ENCODE measurements around the gene PLA2G4E. TPM values are rescaled to one million over a fixed set of nuclear protein-coding genes. Genes with fewer than 3 reads are reported as not detected.

Gene PLA2G4E
- total RNA-seq, 1 experiment from 2014 or later, result not detected

- CTCF ChIA-PET, result no interaction called here
Measured at GRCh38 chr15:41974041-41974440, 46.8 kb downstream of the PLA2G4E start.

GRCh38 chr15:41972253-41973242 is 48.3 kb downstream of the PLA2G4E start, which contains the start of gene EHD4:
Gene EHD4 (minus strand): TSS chr15:41972557. CDS start chr15:41972494, 63 bp downstream.
- POLR2A ChIA-PET (ENCODE audit: unreplicated experiment), result interaction anchor here (0.5 to 2.2 kb wide), 13 partner anchors 9 to 1222 kb away, joined by 3 to 20 read pairs (median 6); no protein-coding TSS in a partner anchor
- H3K4me2 ChIP-seq (ENCODE audit: low read length), result peak within 1 kb of the TSS; percentile 85
- TF ChIP-seq CTCF (conservative IDR thresholded peaks at IDR 0.05; ENCODE audit: low read depth, low read length) (peak; percentile 61), EZH2 (IDR thresholded peaks at IDR 0.05; ENCODE audit: low read length, unreplicated experiment) (no peak), EZH2phosphoT487 (IDR thresholded peaks at IDR 0.05; ENCODE audit: borderline replicate concordance, low read length) (no peak)
- DNase-seq, result peak; percentile 100
- TSS peak; percentile 75 for BruUV-seq (replicated peaks)
- peak within 1 kb of the TSS; percentile 93 for H3K9ac ChIP-seq (ENCODE audit: low read length)
- no peaks in the 10 kb centered on the region for H3K9me2 ChIP-seq (replicated peaks; ENCODE audit: low read length)
- H3K27ac ChIP-seq (ENCODE audit: low read length), result peak within 1 kb of the TSS; percentile 79
- peaks cover 5% of the 10 kb centered on the region; the same call in 1 of the 2 replicates for H3K36me3 ChIP-seq (ENCODE audit: low read depth, low read length)
- peaks cover 33% of the 10 kb centered on the region for H4K20me1 ChIP-seq (ENCODE audit: low read length)
- intact Hi-C loops (cut with micrococcal nuclease), result loop anchor here (5.0 to 10.0 kb wide), 2 partner anchors 148 to 200 kb away; partner anchors contain the start of genes JMJD7 and MAPKBP1
- H3K9me3 ChIP-seq (ENCODE audit: low read length), result no peaks in the 10 kb centered on the region
- H3K27me3 ChIP-seq (ENCODE audit: low read length), result no peaks in the 10 kb centered on the region
- H3K4me1 ChIP-seq (ENCODE audit: insufficient read depth, low read length), result peaks cover 30% of the 10 kb centered on the region
- H3F3A ChIP-seq (ENCODE audit: low read length, unreplicated experiment), result no peaks in the 10 kb centered on the region
- CTCF ChIA-PET, result interaction anchor here (0.5 to 1.7 kb wide), 10 partner anchors 10 to 102 kb away, joined by 3 to 8 read pairs (median 4); no protein-coding TSS in a partner anchor
- peak within 1 kb of the TSS; percentile 69 for H2AFZ ChIP-seq (ENCODE audit: low read length)
- peaks cover 47% of the 10 kb centered on the region for H3K79me2 ChIP-seq (ENCODE audit: low read length)
- peak; percentile 90 for ATAC-seq
- H3K4me3 ChIP-seq (ENCODE audit: low read length), result peak within 1 kb of the TSS; percentile 87

More at GRCh38 chr15:41974041-41974440, 46.8 kb downstream of the PLA2G4E start:
- H3K36me3 ChIP-seq (ENCODE audit: low read depth, low read length), result peaks cover 5% of the 10 kb centered on the region; the same call in 1 of the 2 replicates
- H3K9ac ChIP-seq (ENCODE audit: low read length), result no peak overlapping the region
- peaks cover 21% of the 10 kb centered on the region for H4K20me1 ChIP-seq (ENCODE audit: low read length)
- H3F3A ChIP-seq (ENCODE audit: low read length, unreplicated experiment), result no peaks in the 10 kb centered on the region
- no peak for TF ChIP-seq EZH2 (IDR thresholded peaks at IDR 0.05; ENCODE audit: low read length, unreplicated experiment)
- peaks cover 32% of the 10 kb centered on the region for H3K79me2 ChIP-seq (ENCODE audit: low read length)
- DNase-seq (no peak), ATAC-seq (no peak)
- intact Hi-C loops (cut with micrococcal nuclease), result loop anchor here (5.0 to 10.0 kb wide), 2 partner anchors 149 to 202 kb away; partner anchors contain the start of genes JMJD7 and MAPKBP1
- no peak overlapping the region for H2AFZ ChIP-seq (ENCODE audit: low read length)
- H3K27ac ChIP-seq (ENCODE audit: low read length), result no peak overlapping the region
- H3K4me1 ChIP-seq (ENCODE audit: insufficient read depth, low read length), result peaks cover 30% of the 10 kb centered on the region
- no peak overlapping the region for H3K4me3 ChIP-seq (ENCODE audit: low read length)
- H3K9me3 ChIP-seq (ENCODE audit: low read length), result no peaks in the 10 kb centered on the region
- no peak overlapping the region for H3K4me2 ChIP-seq (ENCODE audit: low read length)
- POLR2A ChIA-PET (ENCODE audit: unreplicated experiment), result no interaction called here
- no peaks in the 10 kb centered on the region for H3K27me3 ChIP-seq (ENCODE audit: low read length)
- no peaks in the 10 kb centered on the region for H3K9me2 ChIP-seq (replicated peaks; ENCODE audit: low read length)
- no TSS peak for BruUV-seq (replicated peaks)

GRCh38 chr15:41971895-41972252 is 49.0 kb downstream of the PLA2G4E start:
- CTCF ChIA-PET, result interaction anchor here (0.5 to 1.7 kb wide), 7 partner anchors 39 to 86 kb away, joined by 3 to 8 read pairs (median 5); no protein-coding TSS in a partner anchor
- H4K20me1 ChIP-seq (ENCODE audit: low read length), result peaks cover 39% of the 10 kb centered on the region
- H3K9me3 ChIP-seq (ENCODE audit: low read length), result no peaks in the 10 kb centered on the region
- peaks cover 5% of the 10 kb centered on the region; the same call in 1 of the 2 replicates for H3K36me3 ChIP-seq (ENCODE audit: low read depth, low read length)
- H3F3A ChIP-seq (ENCODE audit: low read length, unreplicated experiment), result no peaks in the 10 kb centered on the region
- H3K9ac ChIP-seq (ENCODE audit: low read length), result peak overlapping the region; percentile 93
- intact Hi-C loops (cut with micrococcal nuclease), result loop anchor here (1.0 to 10.0 kb wide), 4 partner anchors 28 to 200 kb away; partner anchors contain the start of genes JMJD7 and MAPKBP1
- H3K9me2 ChIP-seq (replicated peaks; ENCODE audit: low read length), result no peaks in the 10 kb centered on the region
- H3K79me2 ChIP-seq (ENCODE audit: low read length), result peaks cover 54% of the 10 kb centered on the region
- peak overlapping the region; percentile 85 for H3K4me2 ChIP-seq (ENCODE audit: low read length)
- H3K4me3 ChIP-seq (ENCODE audit: low read length), result peak overlapping the region; percentile 87
- no peaks in the 10 kb centered on the region for H3K27me3 ChIP-seq (ENCODE audit: low read length)
- TF ChIP-seq EZH2phosphoT487 (IDR thresholded peaks at IDR 0.05; ENCODE audit: borderline replicate concordance, low read length) (no peak), EZH2 (IDR thresholded peaks at IDR 0.05; ENCODE audit: low read length, unreplicated experiment) (no peak), CTCF (conservative IDR thresholded peaks at IDR 0.05; ENCODE audit: low read depth, low read length) (no peak)
- DNase-seq (no peak), ATAC-seq (peak; percentile 29)
- H2AFZ ChIP-seq (ENCODE audit: low read length), result peak overlapping the region; percentile 69
- BruUV-seq (replicated peaks), result no TSS peak
- POLR2A ChIA-PET (ENCODE audit: unreplicated experiment), result interaction anchor here (0.6 to 2.2 kb wide), 8 partner anchors 28 to 1221 kb away, joined by 3 to 20 read pairs (median 8); no protein-coding TSS in a partner anchor
- H3K27ac ChIP-seq (ENCODE audit: low read length), result peak overlapping the region; percentile 79
- H3K4me1 ChIP-seq (ENCODE audit: insufficient read depth, low read length), result peaks cover 30% of the 10 kb centered on the region
